OCI-LY3 (cell line): Measurements from ENCODE around the gene LGALSL.

ENCODE experiments used
- CTCF ChIP-seq: fragments of 200-600, 300-600 bp; sonication (generic); IDR thresholded peaks from 2 replicates; pipeline ENCODE4 v1.5.1; 2014; ENCODE audit warnings: antibody characterized with exemption, low read length, low read depth
- EZH2phosphoT487 ChIP-seq: fragments of 200-600 bp; shearing (Covaris generic); IDR thresholded peaks from 2 replicates; pipeline ENCODE4 v1.6.1; 2018; ENCODE audit warnings: antibody characterized with exemption, mixed run types, low read depth

- TF ChIP-seq CTCF (no peak), EZH2phosphoT487 (no peak)
Observed at GRCh38 chr2:64504774-64505720, 51.1 kb downstream of the LGALSL start.
